DMS53 treated with DMSO at 0.1 percent for 48 hours (cell line): ENCODE data around the gene LRP1-AS.

ENCODE experiments used
- DNase-seq: peaks from one replicate; lab custom pipeline; 2025; ENCODE audit not compliant: unreplicated experiment; lab: John Stamatoyannopoulos, UW

The LRP1-AS gene

GRCh38 chr12:57142121-57142520 is 5.3 kb downstream of the LRP1-AS start:
- no peak for DNase-seq

GRCh38 chr12:57141249-57141648 is 6.2 kb downstream of the LRP1-AS start:
- no peak for DNase-seq

- DNase-seq, result no peak
Measured at GRCh38 chr12:57139796-57140649, 7.4 kb downstream of the LRP1-AS start.

GRCh38 chr12:57138526-57139272 is 8.7 kb downstream of the LRP1-AS start:
- DNase-seq, result no peak

GRCh38 chr12:57135527-57136326 is 11.7 kb downstream of the LRP1-AS start:
- DNase-seq, result no peak

GRCh38 chr12:57134949-57135348 is 12.5 kb downstream of the LRP1-AS start:
- DNase-seq, result no peak

GRCh38 chr12:57133916-57134315 is 13.5 kb downstream of the LRP1-AS start:
- DNase-seq, result no peak

GRCh38 chr12:57133013-57133569 is 14.3 kb downstream of the LRP1-AS start:
- no peak for DNase-seq

- DNase-seq, result no peak
Measured at GRCh38 chr12:57131896-57132744, 15.3 kb downstream of the LRP1-AS start.

GRCh38 chr12:57130941-57131340 is 16.5 kb downstream of the LRP1-AS start:
- no peak for DNase-seq

- DNase-seq, result no peak
Measured at GRCh38 chr12:57129889-57130288, 17.5 kb downstream of the LRP1-AS start.

- no peak for DNase-seq
Measured at GRCh38 chr12:57129321-57129842, 18.0 kb downstream of the LRP1-AS start.

- DNase-seq, result no peak
Measured at GRCh38 chr12:57128519-57129247, 18.7 kb downstream of the LRP1-AS start.

- peak; percentile 69 for DNase-seq
Measured at GRCh38 chr12:57127726-57128518, 19.5 kb downstream of the LRP1-AS start, which contains the start of gene LRP1. TSS of gene LRP1 (plus strand) at chr12:57128483. CDS start at chr12:57128965, 482 bp downstream.

GRCh38 chr12:57127101-57127725 is 20.2 kb downstream of the LRP1-AS start:
- peak; percentile 84 for DNase-seq

GRCh38 chr12:57126561-57126960 is 20.9 kb downstream of the LRP1-AS start:
- no peak for DNase-seq

- no peak for DNase-seq
Measured at GRCh38 chr12:57126061-57126460, 21.4 kb downstream of the LRP1-AS start.
